HG02870 (cell line): ENCODE results near the gene EFCAB12.
"Not testable (repeated sequence)": the region's sequence is repeated elsewhere in the genome, so short reads cannot be mapped to it uniquely, and the experiment has no call there.

Source experiments
- ATAC-seq: cut with Tn5 transposase; IDR thresholded peaks from one replicate; pipeline ENCODE4 v1.9.1; 2021; ENCODE audit warnings: mild to moderate bottlenecking, moderate library complexity; ENCODE audit not compliant: unreplicated experiment

The EFCAB12 gene

GRCh38 chr3:129399145-129399894, 29.1 kb downstream of the EFCAB12 start:
- ATAC-seq: peak; percentile 86

DNA sequence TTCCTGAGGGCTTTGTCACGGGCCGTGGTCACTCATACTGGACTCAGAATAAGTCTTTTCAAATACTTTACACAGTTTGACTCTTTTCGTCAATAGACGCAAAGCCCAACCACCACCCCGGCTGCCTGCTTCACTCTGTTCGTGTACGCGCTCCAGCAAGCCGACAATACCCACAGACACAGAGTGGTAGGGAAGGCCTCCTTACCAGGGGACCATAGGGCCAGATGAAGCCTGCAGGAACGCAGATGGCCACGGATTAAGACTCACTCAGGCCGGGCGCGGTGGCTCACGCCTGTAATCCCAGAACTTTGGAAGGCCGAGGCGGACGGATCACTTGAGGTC, 29.7 kb downstream of the EFCAB12 start:
- no peak for ATAC-seq

- ATAC-seq: not testable (repeated sequence)
These were observed 34.5 kb downstream of the EFCAB12 start for GRCh38 chr3:129393760-129394564.

GRCh38 chr3:129393271-129393670, 35.2 kb downstream of the EFCAB12 start:
- no peak for ATAC-seq

GRCh38 chr3:129392106-129392887, 36.1 kb downstream of the EFCAB12 start:
- ATAC-seq: not testable (repeated sequence)

DNA sequence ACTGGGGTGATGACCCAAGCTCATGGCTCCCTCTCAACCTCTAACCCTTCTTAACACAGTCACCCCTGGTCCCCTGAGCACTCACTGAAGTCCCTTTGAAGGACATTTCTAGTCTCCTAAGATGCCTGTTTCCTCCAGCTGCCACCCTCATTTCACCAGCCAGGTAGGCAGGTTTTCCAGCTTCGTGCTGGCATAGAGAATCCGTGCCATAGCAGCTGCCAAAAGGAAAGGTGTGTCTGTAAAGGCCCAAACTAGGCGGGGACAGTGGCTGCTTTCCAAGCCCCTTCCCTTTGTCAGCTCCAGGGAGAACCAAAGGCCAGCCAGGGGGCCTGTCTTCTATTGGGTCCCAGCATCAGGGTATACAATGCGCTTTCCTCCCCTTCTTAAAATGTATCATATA, 36.9 kb downstream of the EFCAB12 start:
- ATAC-seq: not testable (repeated sequence)

DNA sequence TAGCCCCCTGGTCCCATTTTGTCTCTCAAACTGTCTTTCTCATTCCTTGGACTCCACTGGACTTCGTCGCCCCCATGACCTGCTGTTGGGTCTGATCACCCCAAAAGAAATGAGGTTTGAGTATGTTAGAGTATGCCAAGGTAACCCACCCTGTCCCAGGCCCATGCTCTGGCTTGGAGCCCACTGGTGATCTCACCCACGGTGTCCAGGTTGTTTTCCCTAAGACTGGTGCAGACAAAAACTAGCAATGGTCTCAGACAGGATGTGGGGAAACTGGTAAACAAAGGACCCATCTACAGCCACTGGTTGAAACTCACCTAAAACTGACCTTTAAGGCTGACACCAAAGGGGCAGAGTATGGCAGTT, 38.9 kb downstream of the EFCAB12 start:
- ATAC-seq: no peak

DNA sequence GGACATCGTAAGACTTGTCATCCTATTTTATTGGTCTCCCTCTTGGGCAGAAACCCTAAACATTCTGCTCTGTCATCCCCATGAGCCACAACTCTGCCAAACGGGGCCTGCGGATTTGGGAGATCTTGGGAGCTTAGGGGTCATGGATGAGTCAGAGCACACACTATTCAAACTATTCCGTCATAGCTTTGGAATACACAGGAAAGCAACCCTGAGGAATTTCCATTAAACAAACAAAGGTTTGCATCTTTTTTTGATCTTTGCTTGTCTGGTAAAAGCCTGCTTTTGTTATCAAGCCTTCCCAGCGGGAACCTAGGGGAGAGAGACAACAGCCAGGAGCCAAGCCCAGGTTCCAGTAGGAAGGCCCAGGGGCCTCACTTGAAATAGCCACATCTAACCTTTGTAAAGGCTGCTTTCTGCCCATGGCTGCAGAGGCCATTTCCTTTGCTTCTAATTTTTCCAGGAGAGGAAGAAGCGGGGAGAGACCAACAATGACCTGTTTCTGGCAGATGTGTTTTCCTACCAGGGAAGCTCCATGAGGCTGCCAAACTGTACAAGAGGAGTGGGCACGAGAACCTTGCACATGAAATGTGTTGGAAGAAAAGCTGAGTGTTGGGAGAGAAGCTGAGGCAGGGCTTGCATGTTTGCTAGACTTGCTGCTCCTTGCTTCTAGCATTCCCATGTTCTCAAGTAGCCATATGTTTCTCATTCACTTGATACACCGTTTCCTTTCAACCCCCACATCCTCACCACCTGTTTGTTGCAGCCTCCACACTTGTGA, 39.5 kb downstream of the EFCAB12 start:
- ATAC-seq: not testable (repeated sequence)

GRCh38 chr3:129387487-129387886, 40.9 kb downstream of the EFCAB12 start:
- ATAC-seq: no peak

DNA sequence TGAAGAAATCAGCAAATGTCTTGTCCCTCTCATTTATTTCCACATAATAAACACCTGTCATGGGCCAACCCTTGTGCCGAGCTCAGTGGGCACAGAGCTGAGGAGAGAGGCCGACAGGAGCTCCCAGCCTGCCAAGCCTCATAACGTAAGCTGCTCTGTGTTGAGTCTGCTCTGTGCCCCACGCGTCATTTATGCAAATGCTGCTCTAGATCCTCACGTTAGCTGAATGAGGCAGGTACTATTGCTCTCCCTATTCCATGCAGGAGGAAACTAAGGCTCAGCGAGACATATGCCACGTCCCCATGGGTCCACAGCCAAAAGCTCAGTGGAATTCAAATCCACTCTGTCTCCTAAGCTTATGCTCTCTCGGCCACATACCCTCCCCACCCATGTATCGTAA, 41.5 kb downstream of the EFCAB12 start:
- no peak for ATAC-seq

DNA sequence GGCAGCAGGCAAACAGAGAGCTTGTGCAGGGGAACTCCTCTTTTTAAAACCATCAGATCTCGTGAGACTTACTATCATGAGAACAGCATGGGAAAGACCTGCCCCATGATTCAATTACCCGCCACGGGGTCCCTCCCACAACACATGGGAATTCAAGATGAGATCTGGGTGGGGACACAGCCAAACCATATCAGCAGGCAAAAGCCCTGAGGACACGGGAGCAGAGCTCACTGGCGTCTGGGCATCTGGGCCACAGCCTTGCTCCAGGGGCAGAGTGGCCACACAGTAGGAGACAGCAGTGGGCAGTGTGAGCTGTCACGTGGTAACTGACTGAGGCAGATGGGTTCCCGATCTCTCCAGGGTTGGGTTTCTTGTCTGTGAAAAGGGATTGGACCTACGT, 42.9 kb downstream of the EFCAB12 start:
- ATAC-seq: not testable (repeated sequence)

GRCh38 chr3:129384594-129385323, 43.7 kb downstream of the EFCAB12 start:
- ATAC-seq: no peak

GRCh38 chr3:129384103-129384502, 44.3 kb downstream of the EFCAB12 start:
- not testable (repeated sequence) for ATAC-seq

DNA sequence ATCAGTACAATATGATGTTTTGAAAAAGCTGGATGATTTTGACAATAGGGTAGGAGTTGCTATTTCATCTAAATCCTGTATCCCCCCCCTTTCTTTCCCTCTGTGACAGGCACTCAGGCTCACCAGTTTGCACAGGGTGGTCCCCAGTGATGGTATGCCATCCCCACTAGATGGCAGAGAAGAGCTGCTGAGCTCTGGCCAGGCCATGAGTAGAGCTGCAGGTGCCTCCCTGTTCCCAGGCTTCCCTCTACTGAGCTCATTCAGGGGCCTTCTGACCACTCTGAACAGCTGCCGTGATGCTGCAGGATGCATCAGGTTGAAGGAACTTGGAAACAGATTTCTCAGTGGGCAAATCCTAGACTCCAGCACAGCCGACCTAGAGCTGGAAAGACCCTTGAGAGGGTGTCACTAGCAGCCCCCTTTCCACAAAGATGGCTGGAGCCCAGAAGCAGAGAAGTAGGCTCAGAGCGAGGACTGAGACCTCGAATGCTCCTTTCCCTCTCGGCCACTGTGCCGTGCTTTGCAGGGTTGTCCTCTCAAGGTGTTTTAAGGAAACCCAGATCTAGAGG, 45.1 kb downstream of the EFCAB12 start:
- peak; percentile 80 for ATAC-seq

GRCh38 chr3:129382366-129382765, 46.1 kb downstream of the EFCAB12 start:
- ATAC-seq: no peak

DNA sequence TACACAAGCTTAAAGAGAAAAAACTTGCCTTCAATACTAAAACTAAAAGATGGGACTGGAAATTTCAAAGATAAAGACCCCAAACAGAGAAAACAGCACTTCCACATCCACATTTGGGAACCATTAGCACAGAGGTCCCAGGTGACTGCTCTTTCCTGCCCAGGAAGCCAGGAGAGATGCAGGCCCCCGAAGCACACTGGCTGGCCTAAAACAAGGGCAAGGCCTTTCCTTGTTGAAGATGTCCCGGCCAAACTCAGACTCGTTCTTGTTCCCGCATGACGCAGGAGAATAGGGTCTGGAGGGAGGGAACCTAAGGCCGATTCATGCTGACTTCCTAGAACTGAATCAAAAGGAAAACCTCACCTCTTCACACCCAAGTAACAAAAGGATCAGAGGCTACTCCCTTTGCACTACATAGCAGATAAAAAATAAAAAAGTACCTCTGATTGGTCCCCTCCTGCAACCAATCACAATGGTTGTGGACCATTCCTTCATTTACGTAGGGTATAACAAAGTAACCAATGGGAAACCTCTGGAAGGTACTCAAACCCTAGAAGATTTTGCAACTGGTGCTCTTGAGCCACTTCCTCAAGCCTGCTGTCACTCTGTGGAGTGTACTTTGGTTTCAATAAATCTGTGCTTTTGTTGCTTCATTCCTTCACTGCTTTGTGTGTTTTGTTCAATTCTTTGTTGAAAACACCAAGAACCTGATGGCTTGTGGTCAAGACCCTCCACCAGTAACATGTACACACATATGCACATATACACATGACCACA, 48.7 kb downstream of the EFCAB12 start:
- ATAC-seq: no peak

DNA sequence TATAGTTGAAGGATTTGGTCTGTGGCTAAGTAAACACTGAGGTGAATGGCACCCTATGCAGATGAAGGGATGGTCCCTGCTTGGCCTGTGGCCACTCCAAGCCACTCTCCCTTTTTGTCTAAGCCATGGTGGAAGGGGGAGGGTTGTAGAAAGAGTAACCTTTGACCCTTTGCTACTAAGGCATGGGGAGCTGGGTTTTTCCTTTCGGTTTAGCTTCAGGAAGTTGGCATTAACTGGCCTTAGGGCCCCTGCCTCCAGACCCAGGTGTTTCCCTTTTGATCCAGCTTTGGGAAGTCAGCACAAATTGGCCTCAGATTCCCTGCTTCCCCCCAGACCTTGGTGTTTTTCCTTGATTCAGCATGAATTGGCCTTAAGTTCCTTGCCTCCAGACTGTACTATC, 49.5 kb downstream of the EFCAB12 start:
- no peak for ATAC-seq

DNA sequence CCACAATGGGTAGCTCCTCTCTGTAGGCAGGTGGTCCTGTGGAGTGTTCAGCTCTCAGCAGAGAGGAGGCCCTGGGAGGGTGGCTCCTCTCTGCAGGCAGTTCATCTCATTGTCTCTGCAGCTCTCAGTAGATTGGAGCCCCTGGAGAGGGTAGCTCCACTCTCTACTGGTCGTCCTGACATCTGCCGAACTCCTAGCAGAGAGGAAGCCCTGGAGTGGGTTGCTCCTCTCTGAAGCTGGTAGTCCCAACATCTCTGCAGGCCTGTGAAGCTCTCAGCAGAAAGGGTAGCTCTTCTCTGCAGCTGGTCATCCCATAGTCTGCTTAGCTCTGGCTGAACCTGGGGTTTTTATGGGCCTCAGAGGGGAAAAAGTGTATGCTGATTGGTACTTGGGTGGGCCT, 50.8 kb downstream of the EFCAB12 start:
- ATAC-seq: no peak

GRCh38 chr3:129375099-129375498, 53.3 kb downstream of the EFCAB12 start:
- no peak for ATAC-seq
